Measurements from ENCODE around the gene CTPS2.
"Not testable (repeated sequence)": the region's sequence is repeated elsewhere in the genome, so short reads cannot be mapped to it uniquely, and the experiment has no call there.

Gene CTPS2

DNA sequence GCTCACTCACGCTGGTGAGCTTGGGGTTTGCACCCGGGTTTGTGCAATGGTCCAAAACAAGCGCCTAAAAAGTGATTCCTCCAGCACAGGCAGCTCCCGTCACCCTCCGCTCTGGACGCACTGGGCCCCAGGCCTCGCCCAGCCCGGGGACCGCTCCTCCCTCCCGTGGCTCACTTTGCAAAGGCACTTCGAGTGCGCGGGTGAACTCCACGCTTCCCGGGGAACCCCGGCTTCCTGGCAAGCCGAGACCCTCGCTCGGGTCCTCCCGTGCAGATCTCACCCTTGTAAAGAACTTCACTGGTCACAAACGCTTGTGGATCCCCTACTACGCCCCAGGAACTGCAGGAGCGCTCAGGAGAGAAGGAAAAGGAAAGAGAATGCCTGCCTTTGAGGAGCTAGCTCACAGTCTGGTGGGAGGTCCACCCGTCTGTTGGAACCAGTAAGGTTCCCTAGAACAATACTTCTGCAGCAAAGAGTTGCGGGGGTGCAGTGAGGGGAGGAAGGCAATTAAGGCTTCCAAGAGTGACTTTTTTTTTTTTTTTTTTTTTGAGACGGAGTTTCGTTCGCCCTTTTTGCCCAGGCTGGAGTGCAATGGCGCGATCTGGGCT lies at the start of gene CTPS2:
CTPS2 (minus strand) TSS at position 122 of the 608 bp plus-strand sequence. CDS start 9,767 bp downstream, outside the sequence.
- peak in 1 of 2 donors; percentile 6 for DNase-seq (ENCODE audit: extremely low read depth in 1 of 2, low read depth in 1 of 2)

- not testable (repeated sequence) for DNase-seq (ENCODE audit: extremely low read depth in 1 of 2, low read depth in 1 of 2)
These were observed 49.0 kb upstream of the CTPS2 start for GRCh38 chrX:16761500-16761899.

DNA sequence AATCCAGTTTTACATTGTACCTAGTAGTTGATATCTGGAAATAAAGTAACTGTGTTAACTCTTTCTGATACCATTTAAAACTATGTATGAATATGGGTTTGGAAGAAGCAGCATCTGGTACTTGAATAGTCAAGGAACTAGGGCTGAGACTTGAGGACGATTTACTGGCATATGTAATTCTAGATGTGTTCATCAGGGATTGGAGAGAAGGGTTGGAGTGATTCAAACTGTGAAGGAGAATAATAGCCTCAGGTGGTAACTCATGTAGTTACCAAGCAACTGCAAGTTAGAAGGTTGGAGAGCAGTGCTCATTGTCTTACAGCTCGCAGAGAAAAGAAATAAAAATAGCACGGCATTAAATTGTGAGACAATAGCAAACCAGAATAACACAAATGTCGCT lies 44.3 kb upstream of the CTPS2 start:
- DNase-seq (ENCODE audit: extremely low read depth in 1 of 2, low read depth in 1 of 2): no peak

- DNase-seq (ENCODE audit: extremely low read depth in 1 of 2, low read depth in 1 of 2): no peak
These were observed 41.5 kb upstream of the CTPS2 start for GRCh38 chrX:16754019-16754418.

- no peak for DNase-seq (ENCODE audit: extremely low read depth in 1 of 2, low read depth in 1 of 2)
These were observed 37.7 kb upstream of the CTPS2 start for GRCh38 chrX:16750136-16750535.

DNA sequence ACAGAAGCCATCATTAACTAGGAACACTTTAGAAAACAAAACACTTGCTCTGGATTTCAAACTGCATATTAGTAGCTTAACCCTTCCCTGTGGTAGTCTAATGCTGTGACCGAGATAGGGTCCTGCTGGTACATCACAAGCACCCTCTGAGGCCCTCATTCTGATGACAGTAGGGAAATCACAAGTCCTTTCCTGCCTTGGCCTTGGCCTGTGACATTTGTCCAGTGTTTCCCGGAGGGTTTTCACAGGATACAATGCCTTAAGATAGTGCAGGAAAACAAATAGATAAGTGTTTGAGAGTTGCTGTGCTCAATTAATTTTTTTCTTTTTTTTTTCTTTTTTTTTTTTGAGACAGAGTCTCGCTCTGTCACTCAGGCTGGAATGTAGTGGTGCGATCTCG lies 36.0 kb upstream of the CTPS2 start:
- DNase-seq (ENCODE audit: extremely low read depth in 1 of 2, low read depth in 1 of 2): no peak

DNA sequence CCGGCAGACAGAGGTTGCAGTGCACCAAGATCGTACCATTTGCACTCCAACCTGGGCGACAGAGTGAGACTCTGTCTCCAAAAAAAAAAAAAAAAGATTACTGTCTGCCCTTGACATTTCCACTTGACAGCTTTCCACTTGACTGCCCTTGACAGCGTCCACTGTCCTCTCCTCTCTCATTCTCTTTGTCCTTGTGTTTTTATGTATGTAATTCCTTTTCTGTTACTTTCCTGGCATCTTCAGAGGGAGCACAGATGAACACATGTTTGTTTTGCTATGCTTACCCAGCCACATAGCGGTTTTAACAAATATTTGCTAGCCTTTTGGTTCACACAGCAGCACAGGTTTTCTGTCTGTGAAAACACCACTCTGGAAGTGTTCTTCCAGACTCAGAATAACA lies 33.2 kb upstream of the CTPS2 start:
- DNase-seq (ENCODE audit: extremely low read depth in 1 of 2, low read depth in 1 of 2): no peak

GRCh38 chrX:16745102-16745501 lies 32.6 kb upstream of the CTPS2 start:
- no peak for DNase-seq (ENCODE audit: extremely low read depth in 1 of 2, low read depth in 1 of 2)

DNA sequence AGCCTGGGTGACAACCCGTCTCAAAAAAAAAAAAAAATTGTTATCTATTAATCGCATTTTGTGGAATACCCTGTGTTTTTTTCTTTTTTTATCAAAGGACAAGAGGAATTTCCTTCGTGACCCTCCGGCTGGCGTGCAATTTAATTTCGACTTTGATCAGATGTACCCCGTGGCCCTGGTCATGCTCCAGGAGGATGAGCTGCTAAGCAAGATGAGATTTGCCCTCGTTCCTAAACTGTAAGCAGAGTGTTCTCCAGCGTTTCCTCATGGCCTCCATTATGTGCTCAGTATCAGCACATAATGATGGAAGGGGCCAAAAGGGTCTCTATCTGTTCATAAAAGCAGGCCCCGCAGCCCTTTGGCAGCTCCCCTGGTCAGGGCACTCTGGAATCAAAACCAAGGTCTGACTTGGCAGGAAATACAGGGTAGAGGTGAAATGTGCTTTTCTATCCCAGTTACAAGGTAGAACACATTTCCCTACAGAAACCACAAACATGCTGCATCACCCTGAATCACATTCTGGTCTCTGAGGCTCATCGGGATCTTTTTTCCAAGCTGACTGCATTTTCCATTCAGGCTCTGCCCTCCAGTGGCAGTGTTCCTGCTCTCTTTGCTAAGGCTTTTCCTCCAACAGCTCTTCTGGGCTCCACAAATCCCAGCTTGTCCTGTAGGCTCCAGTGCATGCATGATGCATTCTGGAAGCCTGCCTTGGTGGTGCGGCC lies 31.3 kb upstream of the CTPS2 start:
- DNase-seq (ENCODE audit: extremely low read depth in 1 of 2, low read depth in 1 of 2): no peak

- DNase-seq (ENCODE audit: extremely low read depth in 1 of 2, low read depth in 1 of 2): no peak
These were observed 27.1 kb upstream of the CTPS2 start for GRCh38 chrX:16739574-16739973.

- no peak for DNase-seq (ENCODE audit: extremely low read depth in 1 of 2, low read depth in 1 of 2)
These were observed 24.6 kb upstream of the CTPS2 start for GRCh38 chrX:16737024-16737423.

DNA sequence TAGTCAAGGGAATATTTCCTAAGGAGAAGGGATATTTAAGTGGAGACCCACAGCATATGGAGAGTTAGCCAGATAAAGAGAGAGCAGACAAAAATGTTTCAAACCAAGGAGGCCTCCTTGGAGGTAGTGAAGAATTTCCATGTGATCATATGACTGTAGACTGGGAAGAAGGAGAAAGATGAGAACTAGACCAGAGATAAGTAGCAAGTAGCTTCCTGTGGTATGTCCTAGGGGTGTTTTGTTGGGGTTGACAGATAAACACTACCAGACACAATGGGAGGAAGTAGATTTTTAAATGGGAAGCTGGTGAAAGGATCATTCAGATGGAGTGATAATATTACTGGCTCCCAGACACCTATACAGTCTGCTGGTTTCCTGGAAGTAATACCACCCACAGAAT lies 20.5 kb upstream of the CTPS2 start:
- DNase-seq (ENCODE audit: extremely low read depth in 1 of 2, low read depth in 1 of 2): no peak

GRCh38 chrX:16730450-16730849 lies 18.0 kb upstream of the CTPS2 start:
- no peak for DNase-seq (ENCODE audit: extremely low read depth in 1 of 2, low read depth in 1 of 2)

DNA sequence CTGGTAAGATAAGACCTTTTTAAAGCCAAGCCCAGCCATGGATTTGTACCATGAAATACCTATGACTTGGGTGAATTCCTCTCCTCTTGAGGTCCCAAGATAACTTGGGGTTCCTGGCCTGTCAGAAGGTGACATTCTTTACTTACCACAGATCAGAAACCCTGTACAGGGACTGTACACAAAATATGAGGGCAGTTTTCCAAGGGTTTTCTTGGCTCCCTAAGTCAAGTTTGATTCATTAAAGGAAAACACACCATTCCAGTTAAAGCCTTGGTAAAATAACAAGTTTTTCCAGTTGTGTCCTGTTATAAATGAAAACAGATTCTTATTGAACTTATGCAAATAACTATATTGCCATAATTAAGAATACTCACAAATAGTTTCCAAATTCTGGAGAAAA lies 15.2 kb upstream of the CTPS2 start:
- DNase-seq (ENCODE audit: extremely low read depth in 1 of 2, low read depth in 1 of 2): no peak

GRCh38 chrX:16726347-16726988 lies 14.0 kb upstream of the CTPS2 start:
- not testable (repeated sequence) for DNase-seq (ENCODE audit: extremely low read depth in 1 of 2, low read depth in 1 of 2)

- DNase-seq (ENCODE audit: extremely low read depth in 1 of 2, low read depth in 1 of 2): no peak
These were observed 12.6 kb upstream of the CTPS2 start for GRCh38 chrX:16725072-16725471.

- no peak for DNase-seq (ENCODE audit: extremely low read depth in 1 of 2, low read depth in 1 of 2)
These were observed 10.0 kb upstream of the CTPS2 start for GRCh38 chrX:16722481-16722880.

- DNase-seq (ENCODE audit: extremely low read depth in 1 of 2, low read depth in 1 of 2): peak; percentile 88 to 95
These were observed 7.0 kb upstream of the CTPS2 start, which contains the start of gene SYAP1 for GRCh38 chrX:16719334-16720084. SYAP1 (plus strand) TSS chrX:16719612; CDS start chrX:16719725, 113 bp downstream.

DNA sequence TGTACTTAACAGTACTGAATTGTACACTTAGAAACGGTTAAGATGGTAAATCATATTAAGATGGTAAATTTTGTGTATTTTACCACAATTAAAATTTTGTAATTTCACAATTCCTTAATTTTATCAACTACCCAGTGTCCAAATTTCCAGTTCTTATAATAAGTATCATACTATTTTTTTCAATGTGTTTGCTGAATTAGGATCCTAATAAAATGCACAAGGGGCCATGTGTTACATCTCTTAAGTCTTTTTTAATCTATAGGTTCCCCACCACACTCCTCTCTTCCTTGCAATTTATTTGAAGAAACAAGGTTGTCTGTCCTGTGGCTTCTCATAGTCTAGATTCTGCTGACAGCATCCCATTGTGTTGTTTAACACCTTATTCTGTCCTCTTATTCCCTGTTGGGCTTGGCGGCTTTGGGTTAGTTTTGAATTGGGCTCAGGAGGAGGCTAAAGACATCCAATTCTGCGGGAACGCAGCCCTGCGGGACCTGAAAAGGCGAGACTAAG lies 6.4 kb upstream of the CTPS2 start:
- DNase-seq (ENCODE audit: extremely low read depth in 1 of 2, low read depth in 1 of 2): no peak

- DNase-seq (ENCODE audit: extremely low read depth in 1 of 2, low read depth in 1 of 2): not testable (repeated sequence)
These were observed 4.0 kb upstream of the CTPS2 start for GRCh38 chrX:16716451-16716850.

DNA sequence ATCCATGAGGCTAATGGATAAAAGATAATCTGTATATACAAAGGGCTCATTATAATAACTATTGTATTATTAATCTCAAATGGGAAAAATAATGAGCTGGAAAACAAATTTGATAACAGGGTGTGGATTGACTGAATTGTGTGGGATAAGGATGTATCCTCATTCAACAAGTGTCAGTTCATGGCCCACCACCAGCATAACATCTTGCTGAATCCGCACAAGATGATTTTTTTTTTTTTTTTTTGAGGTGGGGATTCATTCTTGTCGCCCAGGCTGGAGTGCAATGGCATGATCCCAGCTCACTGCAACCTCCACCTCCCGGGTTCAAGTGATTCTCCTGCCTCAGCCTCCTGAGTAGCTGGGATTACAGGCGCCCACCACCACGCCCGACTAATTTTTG lies 3.2 kb upstream of the CTPS2 start:
- DNase-seq (ENCODE audit: extremely low read depth in 1 of 2, low read depth in 1 of 2): not testable (repeated sequence)

Measured in activated CD8-positive, alpha-beta memory T cell treated with anti-CD3 and anti-CD28 coated beads for 1 hour (primary cell).